CD4-positive, alpha-beta T cell treated with Interleukin-17A for 1 hour (primary cell): ENCODE results near the gene RIMS4.

Experiments
- DNase-seq: peaks from one replicate; pipeline ENCODE4 v3.0.0-alpha.2; 2020

The RIMS4 gene

GRCh38 chr20:44810391-44811149, at the start of gene RIMS4:
Gene RIMS4 (minus strand): TSS chr20:44810546. CDS start chr20:44810271, 275 bp downstream.
- DNase-seq = no peak

- peak; percentile 4 for DNase-seq
These were observed 48.4 kb upstream of the RIMS4 start for GRCh38 chr20:44858606-44859360.

GRCh38 chr20:44856856-44857448, 46.6 kb upstream of the RIMS4 start:
- DNase-seq = no peak

DNA sequence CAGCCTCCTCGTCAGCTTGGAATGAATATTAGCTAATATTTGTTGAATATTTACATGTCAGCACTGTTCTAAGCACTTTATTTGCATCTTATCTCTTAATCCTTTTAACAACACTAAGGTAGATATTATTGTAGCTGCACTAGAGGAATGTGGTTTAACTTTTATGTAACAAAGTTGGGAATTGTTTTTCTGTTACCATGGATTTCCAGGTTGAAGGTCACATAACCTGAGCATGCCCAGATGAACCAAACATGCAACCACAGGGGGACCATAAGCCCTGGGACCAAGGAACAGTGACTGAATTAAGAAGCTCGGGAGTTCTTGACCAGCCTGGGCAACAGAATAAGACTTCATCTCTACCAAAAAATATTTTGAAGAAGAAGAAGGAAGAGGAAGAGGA, 46.1 kb upstream of the RIMS4 start:
- DNase-seq = no peak

GRCh38 chr20:44851545-44851944, 41.2 kb upstream of the RIMS4 start:
- DNase-seq = no peak

DNA sequence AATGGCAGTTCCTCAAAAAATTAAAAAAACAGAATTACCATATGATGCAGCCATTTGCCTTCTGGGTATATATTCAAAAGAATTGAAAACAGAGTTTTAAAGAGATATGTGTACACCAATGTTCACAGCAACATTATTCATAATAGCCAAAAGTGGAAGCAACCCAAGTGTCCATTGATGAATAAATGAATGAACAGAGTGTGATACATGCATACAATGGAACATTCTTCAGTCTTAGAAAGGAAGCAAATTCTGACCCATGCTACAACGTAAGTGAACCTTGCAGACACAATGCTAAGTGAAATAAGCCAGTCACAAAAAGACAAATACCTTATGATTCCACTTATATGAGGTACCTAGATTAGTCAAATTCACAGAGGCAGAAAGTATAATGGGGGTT, 40.5 kb upstream of the RIMS4 start:
- no peak for DNase-seq

DNA sequence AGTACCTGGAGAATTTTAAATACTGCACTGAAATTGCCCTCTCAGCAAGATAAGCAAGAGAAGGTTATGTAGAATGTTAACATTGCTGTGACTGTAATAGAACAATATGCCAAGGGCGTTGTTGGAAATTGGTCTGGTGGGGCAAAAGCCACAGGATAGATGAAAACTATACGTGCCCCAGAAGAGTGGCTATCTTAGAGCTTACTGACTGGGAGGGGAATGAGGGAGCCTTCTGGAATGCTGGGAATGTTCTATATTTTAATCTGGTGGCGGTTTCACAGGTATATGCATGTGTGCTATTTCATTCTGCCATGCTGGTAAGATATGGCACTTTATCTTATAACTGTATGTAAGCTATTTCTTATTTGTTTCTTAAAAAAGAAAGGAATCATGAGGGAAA, 39.9 kb upstream of the RIMS4 start:
- no peak for DNase-seq

- no peak for DNase-seq
These were observed 39.4 kb upstream of the RIMS4 start for GRCh38 chr20:44849703-44850102.

GRCh38 chr20:44848254-44849015, 38.1 kb upstream of the RIMS4 start:
- no peak for DNase-seq

DNA sequence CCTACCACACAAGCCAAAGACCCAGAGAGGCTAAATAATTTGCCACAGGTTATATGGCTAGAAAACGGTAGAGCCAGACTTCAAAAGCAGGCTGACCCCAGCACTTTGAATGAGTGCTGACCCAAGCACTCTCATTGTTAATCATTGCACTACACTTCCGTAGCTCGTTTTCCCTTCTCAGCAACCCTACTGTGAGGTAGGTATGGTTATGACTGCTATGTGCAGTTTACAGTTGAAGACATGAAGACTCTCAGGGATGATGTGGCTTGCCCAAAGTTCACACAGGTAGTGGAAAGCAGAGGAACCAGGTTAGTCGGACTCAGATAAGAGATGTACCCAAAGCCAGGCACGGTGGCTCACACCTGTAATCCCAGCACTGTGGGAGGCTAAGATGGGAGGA, 33.5 kb upstream of the RIMS4 start:
- DNase-seq = no peak

DNA sequence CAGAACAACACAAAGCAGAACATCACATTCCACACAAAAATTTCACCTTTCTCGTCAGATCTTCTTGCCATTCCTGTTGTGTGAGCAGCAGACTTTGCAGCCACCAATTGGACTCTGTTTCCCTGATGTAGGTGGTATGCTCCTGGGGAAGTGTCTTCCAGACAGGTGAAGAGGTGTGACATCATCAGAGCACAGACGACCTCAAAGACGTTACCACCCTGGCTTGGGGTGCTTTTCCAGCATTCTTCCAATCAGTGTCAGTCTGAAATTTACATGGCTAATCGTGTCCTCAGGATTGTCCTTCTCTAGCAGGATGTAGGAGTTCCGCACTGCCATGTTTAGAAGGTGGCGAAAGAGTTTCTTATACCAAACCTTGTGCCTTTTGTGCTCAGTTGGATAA, 31.6 kb upstream of the RIMS4 start:
- no peak for DNase-seq

GRCh38 chr20:44840826-44841225, 30.5 kb upstream of the RIMS4 start:
- no peak for DNase-seq

- DNase-seq = no peak
These were observed 29.1 kb upstream of the RIMS4 start for GRCh38 chr20:44839481-44839880.

- no peak for DNase-seq
These were observed 28.2 kb upstream of the RIMS4 start for GRCh38 chr20:44838521-44838920.

GRCh38 chr20:44837946-44838345, 27.6 kb upstream of the RIMS4 start:
- no peak for DNase-seq

- no peak for DNase-seq
These were observed 26.3 kb upstream of the RIMS4 start for GRCh38 chr20:44836601-44837120.

DNA sequence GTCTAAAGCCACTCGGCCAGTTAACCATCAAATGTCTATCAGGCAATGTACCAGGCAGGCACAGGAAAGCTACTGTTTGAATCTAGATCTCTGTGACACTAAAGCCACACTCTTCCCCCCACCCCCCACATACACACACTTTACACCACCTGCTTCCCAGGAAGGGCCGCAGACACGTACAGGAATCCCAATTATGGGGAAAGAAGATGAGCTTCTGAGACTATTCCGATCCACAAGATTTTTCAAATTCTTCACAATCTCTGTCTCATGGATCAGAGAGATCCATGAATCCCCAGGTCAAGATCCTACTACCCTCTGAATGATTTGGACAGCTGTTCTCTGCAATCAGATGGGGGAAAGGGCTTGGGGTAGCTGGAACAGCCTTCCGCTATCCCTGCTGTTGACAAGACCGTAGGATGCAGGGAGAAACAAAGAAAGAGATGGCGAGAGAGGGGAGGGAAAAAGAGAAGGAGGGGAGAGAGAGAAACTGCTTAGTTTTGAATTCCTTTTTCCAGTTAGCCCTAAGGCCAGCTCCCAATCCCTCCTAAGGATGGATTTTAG, 25.4 kb upstream of the RIMS4 start:
- no peak for DNase-seq

- no peak for DNase-seq
These were observed 24.8 kb upstream of the RIMS4 start for GRCh38 chr20:44835116-44835515.

DNA sequence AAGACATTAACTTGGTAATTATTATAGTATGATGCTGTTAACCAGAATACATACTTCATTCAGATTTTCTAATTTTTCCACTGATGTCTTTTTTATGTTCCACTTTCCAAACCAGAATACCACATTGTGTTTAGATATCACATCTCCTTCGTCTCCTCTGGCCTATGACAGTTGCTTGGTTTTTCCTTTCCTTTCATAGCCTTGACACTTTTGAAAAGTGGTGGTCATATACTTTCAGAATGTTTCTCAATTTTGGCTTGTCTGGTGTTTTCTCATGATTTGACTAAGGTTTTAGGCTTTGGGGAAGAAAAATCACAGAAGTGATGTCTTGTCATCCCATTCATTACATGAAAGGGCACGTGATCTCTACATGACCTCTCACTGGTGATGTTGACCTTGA, 24.3 kb upstream of the RIMS4 start:
- DNase-seq = no peak

- no peak for DNase-seq
These were observed 23.1 kb upstream of the RIMS4 start for GRCh38 chr20:44833437-44833836.

- DNase-seq = no peak
These were observed 22.4 kb upstream of the RIMS4 start for GRCh38 chr20:44832724-44833123.

DNA sequence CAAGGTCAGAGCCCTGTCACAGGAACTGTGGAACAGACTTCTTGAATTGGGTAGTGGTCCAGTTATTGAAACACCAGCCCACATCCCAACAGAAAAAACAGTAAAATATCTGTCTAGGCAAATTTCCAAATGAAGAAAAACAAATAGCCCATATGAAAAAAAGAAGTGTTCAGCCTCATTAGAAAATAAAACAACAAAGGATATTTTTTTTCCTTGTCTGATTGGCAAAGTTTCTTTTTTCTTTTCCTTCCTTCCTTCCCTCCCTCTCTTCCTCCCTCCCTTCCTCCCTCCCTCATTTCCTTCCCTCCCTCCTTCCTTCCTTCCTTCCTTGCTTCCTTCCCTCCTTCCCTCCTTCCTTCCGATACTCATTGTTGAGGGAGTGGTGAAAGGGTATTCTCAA, 20.6 kb upstream of the RIMS4 start:
- no peak for DNase-seq

DNA sequence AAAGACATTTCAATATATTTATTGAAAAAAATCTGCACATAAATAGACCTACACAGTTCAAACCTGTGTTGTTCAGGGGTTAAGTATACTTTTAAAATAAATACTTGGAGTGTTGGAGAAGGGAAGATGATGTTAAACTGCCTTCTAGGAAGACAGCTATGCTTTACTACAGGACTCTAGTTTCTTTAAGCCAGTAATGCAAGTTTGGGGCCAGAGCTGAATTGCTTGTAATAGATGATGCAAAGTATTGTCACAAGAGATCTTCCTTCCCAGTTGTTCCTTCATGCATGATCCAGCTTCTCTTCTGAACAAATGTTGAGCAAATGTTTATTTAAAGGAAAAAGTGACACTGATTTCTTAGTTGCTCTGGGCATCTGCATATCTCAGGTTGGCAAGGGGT, 20.2 kb upstream of the RIMS4 start:
- no peak for DNase-seq
